ENCODE measurements around the gene TMEM158.

TMEM158 gene

DNA sequence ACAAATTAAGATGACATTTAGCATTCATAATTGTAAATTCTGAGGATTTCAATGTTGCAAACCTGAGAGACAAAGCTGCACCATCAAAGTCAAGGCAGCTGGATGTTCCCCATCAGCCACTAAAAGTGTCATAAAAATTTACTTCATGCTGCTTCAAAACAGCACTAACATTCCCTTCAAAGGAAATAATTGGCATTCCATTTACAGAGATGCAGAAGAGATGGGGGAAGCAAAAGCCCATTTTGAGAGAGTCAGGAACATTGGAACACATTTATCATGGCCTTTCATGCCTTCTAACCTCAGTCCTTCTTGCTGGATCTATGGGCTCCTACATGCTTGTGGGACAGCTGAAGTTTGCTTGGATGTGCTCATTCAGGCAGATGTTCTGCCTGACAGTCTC is 6.4 kb upstream of the TMEM158 start:
- DNase-seq: peak; percentile 16

DNA sequence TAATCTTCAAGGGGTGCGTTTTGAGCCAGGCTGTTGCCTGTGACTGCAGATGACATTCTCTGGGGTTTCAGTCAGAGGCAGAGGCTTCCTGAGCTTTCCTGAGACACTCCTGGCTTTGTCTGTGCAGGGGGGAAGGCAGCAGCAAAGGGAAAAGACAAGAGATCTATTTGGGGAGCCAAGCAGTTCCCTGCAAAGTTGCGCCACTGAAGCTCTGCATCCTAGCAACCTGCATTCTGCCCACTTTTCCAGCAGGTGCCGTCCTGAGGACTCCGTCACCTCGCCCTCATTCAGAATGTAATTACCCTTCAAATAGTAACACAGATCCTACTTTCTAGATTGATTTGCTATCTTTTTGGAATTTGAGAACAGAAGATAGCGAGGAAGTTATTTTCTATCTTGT is 1.9 kb upstream of the TMEM158 start:
- no peak for DNase-seq

DNA sequence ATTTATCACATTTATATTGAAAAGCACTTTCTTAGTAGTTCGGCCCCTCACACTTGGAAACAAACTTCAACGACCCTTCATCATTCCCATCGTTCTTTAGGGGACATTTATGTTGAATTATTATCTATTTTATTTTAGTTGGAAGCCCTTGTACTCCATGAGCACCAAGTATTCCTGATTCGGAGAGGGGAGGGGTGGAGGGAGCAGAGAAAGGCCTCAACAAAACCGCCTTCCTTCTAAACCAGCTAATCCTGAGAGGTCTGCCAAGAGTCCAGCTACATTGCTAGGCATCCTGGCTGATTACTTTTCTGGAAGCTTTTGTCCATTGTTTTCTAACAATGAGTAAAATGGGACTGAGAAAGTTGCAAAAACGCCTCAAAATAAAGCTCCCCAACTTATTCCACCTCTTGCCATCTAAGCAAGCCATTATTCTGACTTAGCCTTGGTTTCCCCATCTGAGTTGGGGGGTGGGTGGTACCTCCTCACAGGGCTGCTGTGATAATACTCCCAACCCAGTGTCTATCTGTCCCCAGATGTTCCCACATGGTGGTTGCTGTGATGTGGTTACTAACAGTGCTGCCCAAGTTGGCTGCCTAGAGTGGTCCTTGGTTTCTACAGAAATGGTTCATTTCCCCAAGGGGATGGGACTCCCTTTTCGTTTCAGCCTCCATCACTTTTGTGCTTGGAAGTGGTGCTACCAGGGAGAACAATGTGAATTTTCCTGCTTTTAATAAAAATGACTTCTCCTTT is 1.2 kb upstream of the TMEM158 start:
- no peak for DNase-seq

DNA sequence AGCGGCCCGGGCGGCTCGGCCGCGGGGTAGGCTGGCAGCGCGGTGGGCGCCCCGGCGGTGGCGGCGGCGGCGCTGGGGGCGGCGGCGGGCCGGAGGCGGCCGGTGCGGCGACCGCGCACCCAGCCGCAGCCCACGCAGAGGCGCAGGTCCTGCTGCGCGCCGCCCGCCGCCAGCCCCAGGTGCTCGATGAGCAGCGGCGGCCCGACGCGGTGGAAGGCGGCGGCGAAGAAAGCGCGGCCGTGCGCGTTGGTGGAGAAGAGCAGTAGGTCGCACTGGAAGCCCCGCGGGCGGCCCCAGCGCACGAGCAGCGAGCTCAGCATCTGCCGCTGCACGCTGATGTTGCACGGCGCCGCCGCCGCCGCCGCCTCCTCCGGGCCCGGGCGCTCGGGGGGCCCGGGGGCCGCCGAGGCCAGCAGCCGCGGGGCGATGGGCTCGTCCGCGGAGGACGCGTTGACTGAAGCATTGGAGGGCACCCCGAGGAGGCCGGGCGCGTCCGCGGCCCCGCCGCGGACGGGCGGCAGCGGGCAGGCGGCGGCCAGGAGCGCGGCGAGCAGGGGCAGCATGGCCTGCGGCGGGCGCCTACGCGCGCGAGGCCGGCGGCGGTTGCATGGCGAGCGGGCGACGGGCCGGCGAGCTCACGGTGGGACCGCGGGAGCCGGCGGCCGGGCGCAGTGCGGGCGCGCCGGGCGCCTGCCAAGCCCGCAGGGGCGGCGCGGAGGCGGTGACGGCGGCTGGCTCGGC is 452 bp downstream of the TMEM158 start:
- DNase-seq: peak; percentile 26

DNA sequence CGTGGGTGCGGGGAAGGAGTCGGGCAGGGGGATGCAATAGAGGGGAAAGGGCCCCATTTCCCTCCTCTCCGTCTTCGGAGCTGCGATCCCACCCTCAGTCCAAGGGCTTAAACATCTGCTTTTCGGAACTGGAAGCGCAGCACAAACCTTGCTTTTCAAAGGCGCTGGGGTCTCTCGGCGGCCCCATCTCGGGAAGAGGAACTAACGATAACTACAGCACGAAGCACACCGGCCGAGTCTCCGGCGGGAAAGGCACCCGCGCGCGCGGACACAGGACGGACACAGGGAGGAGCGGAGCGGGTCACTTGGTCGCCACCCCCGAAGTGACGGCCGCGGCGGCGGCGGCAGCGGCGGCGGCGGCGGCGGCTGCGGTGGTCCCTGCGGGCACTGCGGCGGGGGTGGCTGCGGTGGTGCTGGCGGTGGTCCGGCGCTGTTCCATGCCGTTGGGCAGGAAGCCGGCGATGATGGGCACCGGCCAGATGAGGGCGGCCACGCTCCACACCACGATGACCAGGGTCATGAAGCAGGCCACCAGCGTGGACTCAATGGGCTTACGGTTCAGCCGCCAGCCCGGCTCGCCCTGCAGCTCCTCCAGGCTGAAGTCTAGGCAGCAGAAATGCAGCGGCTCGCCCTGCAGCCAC is 1.1 kb downstream of the TMEM158 start:
- peak; percentile 78 for DNase-seq

DNA sequence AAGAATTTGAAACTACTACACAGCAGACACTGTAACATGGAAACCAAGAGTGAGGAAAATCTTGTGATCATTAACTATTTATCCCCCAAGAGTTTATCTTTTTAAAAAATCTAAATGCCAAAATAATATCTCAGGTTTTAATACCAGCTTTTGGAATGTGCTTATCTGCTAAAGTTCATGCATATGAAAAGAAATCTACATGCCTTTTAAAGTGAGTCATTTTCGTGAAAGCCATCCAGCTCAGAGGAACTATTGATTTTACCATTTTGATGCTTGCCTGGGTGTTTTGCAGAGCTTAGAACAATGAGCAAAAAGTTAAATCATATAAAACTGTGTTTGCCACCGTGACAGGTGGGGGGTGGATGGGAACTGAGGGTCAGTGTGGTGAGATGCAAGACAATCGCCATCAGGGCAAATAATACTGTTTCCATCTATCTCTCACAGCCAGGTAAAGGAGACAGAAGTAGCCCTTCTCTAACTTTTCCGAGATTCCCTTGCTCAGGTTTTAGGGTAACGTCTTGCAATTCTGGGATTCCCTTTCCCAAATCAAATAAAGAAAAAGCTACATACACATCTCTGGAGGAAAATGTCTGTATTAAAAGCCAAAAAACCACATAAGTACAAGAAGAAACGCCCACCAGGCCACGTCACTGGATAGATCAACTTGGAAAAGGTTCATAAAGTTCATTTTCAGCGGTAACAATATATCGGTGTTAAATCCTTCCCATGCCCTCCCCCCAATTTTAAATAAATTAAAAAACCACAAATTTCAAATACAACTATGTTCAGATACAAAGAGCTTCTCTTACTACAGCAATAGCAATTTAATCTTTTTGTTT is 2.0 kb downstream of the TMEM158 start:
- DNase-seq: peak; percentile 37

DNA sequence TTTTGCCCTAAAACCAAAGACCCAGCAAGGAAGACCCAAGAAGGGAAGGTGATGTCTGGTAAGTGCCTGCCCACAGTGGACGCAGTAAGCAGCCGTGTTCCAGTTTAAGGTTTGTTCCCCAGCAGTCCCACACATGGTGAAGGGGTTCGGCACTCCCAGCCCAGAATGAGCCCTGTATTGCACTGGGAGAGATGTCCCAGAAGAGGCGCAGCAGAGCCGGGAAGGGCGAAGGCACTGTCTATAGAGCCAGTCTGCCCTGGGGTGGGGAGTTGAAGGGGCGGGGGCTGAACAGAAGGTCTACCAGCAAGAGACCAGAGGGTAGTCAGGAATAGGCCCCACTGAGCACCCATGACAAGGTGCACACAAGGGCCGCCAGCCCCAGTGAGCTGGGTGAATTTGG is 6.4 kb downstream of the TMEM158 start:
- no peak for DNase-seq

DNA sequence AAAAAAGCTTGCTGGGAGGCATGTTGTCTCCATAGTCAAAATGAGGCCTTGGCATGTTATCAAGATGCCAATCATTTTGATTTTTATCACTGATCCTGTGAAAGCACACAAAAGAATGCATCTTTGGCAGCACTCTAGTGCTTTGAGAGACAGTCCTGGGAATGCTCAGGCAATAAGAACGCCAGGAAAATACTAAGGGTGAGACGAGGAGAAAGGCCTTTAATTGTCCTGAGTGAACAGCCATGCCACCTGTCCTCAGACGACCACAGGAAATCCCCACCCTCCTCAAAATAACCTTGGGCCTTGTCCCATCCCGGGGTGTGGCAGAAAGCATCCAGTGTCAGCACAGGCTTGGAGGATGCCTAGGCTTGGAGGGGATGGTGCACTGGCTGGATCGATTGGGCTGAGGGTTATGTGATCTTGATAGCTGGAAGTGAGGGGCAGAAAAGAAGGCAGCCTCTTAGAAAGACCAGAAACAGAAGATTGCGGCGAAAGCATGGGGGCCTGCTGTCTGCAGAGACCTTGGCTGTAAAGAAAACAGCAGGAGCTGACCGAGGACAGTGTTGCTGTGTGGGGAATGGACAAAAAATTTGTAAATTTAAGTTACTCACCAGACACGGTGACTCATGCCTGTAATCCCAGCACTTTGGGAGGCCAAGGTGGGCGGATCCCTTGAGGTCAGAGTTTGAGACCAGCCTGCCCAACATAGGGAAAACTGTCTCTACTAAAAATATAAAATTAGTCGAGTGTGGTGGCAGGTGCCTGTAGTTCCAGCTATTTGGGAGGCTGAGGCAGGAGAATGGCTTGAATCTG is 7.3 kb downstream of the TMEM158 start:
- DNase-seq: peak; percentile 73

DNA sequence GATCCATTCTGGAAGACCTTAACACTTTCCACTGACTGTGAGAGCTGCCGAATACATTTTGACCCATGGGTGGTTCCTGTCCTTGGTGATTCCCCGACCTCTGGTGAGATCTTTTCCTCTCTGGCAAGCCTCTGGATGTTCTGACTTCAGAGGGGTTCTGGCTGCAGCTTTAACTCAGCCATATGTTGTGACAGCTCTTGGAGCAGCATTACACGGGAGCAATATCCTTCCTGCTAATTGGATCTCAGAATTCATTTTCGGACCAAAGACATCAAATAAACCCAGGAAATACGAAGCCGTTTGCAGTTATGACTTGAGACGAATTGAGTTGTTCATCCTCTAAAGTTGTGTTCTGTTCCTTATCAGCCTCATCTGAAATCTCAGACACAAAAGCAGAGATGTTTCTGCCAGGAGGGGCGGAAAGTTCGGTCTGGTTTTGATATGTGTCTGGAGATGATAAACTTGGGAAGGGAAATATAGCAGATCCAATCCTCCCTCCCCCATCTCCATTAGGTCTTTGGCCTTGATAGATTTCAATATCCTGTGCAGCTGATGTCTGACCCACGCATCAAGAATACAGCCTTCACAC is 10.0 kb downstream of the TMEM158 start:
- no peak for DNase-seq

DNA sequence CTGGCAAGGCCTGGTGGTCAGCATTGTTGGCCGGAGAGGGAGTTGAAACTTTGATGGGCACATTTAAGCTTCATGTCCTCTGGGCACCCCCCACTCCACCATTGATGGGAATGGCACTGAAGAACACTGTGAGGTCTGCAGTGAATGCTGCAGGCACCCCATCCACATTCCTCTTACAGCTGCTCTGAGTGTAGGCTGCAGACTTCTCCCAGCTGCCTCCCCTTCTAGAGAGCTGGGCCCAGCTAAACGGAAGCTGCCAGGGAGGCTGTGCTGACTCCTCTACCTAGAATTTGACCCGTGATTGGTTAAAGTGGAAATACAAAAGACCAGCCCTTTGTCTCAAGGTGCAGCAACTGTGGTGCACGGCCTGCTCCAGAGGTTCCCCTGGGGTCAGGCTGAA is 10.6 kb downstream of the TMEM158 start:
- no peak for DNase-seq

DNA sequence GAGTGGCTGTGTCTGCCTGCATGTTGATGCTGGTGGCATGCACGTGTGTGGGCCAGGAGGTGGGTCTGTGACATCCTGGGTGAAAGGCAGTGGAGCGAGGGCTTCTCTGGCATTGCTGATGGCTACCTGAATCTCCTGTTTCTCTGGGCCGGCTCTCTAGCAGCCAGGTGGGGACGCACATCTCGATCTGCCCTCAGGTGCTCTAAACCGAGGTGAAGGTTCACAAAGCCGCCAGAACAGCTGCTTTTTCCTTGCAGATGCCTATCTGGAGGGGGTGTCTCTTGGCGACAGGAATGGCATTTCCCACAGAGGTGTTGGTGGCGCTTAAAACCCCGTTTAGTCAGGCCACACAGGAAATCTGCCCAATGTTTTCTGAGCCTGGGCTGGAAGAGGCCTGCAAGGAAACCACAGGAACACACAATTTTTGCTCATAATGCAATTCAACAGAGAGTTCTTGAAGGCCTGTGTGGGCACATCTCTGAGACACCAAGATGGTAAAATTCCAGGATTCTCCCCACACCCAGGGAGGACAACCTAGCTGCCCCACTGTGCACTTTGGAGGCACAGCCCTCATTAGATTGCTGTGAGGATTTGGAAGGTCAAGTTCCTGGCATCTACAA is 11.9 kb downstream of the TMEM158 start:
- no peak for DNase-seq

DNA sequence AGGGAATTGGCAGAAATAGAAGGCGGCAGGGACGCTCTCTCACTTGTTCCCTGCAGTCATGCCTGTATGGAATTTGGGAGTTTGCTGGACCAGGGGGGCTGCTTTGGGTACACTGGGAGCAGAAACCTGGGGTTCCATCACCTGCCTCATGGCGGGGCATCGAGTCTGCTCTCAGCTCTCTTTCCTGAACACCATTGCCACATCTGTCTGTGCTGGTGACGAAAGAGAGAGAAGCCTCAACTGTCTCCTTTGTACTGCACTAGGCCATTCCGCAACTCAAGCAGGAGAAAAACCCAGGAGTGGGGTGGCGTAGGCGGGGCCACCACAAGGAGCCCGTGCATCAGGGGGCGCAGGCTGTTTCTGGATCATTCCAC is 14.0 kb downstream of the TMEM158 start:
- no peak for DNase-seq

DNA sequence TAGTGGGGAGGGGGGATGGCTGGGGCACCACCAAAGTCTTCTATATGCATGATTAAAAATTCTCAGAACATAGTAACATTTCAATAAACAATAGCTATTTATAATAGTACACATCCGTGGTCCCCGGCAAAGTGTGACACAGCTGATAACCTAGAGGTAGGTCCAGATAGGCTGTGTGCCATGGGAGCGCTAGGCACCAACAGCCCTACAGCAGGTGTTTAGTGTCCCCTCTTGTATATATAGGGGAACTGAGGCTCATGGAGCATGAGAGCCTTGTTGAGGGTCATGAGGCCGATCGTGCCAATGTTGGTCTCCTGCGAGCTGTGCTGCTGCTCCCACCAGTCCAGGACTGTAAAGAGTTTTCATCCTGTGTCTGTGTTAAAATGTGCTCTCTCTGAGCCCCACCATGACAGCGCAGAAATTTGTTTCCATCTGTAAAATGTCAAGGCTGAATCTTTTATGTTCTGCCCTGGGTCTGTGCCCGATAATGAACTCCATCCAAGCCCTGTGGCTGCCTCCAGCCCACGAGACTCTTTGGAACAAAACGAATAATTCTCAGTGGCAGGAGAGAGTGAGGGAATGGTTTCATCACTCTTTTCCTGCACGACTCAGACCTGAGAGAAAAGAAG is 14.5 kb downstream of the TMEM158 start:
- no peak for DNase-seq

DNA sequence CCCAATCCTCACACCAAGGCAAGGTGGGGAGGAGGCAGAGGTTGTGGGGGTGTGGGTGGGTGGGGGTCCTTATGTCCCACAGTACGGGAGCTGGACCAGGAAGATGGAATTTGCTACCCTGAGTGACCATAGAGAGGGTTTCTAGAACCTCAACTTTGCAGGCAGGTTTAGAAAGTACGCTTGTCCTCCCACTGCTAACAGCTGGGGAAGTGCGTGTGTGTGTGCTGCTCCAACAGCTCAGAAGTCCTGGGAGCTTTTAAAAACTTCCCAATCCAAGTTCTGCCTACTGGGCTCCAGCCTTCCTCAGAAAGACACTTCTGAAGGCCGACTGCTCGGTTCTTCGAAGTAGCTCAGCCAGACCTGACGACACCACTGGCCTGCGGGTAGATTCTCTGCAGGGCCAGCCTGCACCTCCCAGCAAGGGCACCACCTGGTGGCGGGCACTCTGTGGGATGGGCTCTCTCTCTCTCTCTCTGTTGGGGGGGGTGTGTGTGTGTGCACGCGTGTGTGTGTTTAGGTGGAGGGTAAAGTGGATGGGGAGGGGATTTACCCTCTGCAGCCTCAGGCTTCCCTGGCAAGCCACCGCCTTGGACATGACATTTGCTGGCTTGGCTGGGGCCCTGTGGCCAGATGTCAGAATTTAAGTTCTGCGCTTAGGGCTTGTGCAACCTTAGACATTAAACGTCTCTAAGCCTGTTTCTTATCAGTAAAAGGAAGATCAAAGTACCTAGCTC is 15.6 kb downstream of the TMEM158 start:
- peak; percentile 76 for DNase-seq

DNA sequence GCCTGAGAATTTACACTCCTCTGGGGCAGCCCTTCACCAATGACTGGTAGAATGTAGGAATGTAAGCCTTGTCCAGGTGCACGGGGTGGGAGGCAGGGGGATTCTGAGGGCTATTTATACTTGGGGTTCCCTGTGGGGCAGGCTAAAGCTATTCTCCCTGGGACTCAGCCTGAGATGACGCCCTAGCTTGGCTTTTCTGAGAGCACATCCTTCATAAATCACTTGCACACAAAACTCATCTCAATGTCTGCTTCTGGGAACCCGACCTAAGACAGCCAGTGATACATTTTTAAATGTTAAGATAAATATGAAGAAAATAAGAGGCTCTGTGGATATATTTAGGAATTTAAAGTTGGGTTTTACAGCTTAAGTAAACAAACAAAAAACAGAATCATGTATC is 16.6 kb downstream of the TMEM158 start:
- no peak for DNase-seq

DNA sequence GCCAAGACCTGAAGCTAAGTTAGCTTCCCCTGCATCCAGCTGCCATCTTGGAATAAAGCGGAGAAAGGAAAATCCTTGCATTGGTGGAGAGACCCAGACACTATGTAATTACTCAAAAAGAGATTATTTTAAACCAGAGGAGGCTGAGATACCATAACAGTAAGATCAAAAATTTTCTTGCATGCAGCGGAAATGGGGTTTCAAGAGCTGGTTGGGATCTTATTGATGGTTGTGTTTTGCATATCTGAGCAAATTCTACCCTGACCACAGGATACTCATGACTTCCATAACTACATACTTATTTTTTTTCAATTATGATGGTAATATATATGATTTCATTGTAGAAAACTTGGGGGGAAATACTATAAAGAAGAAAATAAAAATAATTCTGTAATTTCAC is 17.5 kb downstream of the TMEM158 start:
- DNase-seq: no peak

DNA sequence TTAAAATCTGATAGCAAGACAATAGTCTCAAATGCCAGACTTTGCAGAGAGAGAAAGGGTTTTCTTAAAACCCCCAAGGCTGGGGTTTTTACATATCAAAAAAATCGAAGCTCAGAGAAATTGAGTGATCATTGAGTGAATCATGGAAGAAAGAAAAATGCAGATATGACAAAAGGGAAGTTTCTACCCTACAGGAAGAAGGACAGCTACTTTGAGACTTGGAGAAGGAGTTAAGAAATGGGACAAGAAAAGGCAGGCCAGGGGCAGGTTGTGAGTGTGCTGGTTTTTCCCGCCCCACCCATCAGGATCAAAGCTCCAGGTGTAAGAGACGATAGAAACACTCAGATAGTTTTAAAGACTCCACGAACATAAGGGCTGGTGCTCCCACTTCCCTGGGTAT is 18.6 kb downstream of the TMEM158 start:
- DNase-seq: no peak

DNA sequence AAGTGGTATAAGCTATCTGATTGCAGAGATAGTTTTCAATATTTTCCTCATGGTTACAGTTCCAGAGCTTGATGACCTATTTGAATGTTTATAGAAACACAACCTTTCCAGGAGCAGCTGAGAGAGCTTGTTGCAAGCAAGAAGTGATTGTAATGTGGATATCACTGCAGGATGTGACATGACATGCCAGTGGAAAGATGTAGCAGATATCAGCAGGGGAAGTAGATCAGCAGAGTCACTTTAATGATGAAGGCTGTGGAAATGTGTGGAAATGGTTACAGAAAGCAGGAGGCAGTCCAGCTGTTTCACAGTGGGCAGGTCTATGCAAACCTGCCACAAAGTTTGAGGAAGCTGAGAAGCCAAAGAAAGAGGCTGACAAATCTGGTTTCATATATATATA is 21.0 kb downstream of the TMEM158 start:
- DNase-seq: no peak

DNA sequence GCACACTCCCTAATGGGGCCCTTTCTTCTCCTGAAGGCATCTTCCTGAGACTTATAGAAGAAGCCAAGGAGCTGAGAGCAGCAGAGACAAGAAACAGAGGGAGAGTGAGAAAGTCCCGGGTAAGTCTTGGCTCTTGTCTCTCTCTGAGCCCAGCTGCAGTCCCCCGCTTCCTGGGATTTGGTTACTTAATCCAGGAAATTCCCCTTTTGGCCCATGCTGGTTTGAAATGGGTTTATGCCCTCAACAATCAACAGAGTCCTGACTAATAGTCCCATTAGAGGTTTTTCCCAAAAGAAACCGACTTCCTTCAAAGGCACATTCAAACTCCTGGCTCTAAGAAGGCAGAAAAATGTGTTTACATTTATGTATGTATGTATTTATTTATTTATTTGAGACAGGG is 22.0 kb downstream of the TMEM158 start:
- DNase-seq: peak; percentile 70
